H1 (cell line): ENCODE measurements around the gene R3HCC1L. TPM values are rescaled to one million over a fixed set of nuclear protein-coding genes. Genes with fewer than 3 reads are reported as not detected.

Experiments
- CTCF ChIA-PET: fragments of 300-600 bp; sonication (Branson Sonifier 250); formaldehyde crosslinking; loops from one replicate; lab custom pipeline; 2021; ENCODE audit not compliant: partially characterized antibody; lab: Charles Lee
- POLR2A ChIA-PET: fragments of 300-600 bp; sonication (Branson Sonifier 250); formaldehyde crosslinking; loops from one replicate; lab custom pipeline; 2021; ENCODE audit warnings: inconsistent platforms; ENCODE audit not compliant: partially characterized antibody; lab: Charles Lee
- DNase-seq, 2 experiments: peaks; one replicate each; pipeline versions ENCODE4 v3.0.0 to v3.0.0-alpha.2; 2010 to 2022; ENCODE audit warnings: low spot score in 2 of 2, low read depth in 1 of 2, mixed read lengths in 1 of 2
- FAIRE-seq: peaks from 2 replicates; lab custom pipeline; 2011; peaks lifted over from hg19 to GRCh38; lab: Jason Lieb, UNC
- H2AFZ ChIP-seq: 2 replicates; pipeline ENCODE4 v1.8.1; 2012; ENCODE audit warnings: low read length, inconsistent platforms
- H2AK5ac ChIP-seq: 2 replicates; pipeline ENCODE4 v1.6.1; 2013; ENCODE audit warnings: low read depth, low read length
- H2BK120ac ChIP-seq: replicated peaks from 2 replicates; pipeline ENCODE3; 2013; ENCODE audit warnings: low read depth, low read length, inconsistent platforms
- H2BK12ac ChIP-seq: 2 replicates; pipeline ENCODE4 v1.6.1; 2013; ENCODE audit warnings: low read depth, low read length
- H2BK15ac ChIP-seq: 2 replicates; pipeline ENCODE4 v1.6.1; 2013; ENCODE audit warnings: low read length
- H2BK20ac ChIP-seq: 2 replicates; pipeline ENCODE4 v1.6.1; 2013; ENCODE audit warnings: low read length
- H2BK5ac ChIP-seq: 2 replicates; pipeline ENCODE4 v1.6.1; 2013; ENCODE audit warnings: low read depth, low read length
- H3K14ac ChIP-seq: 2 replicates; pipeline ENCODE4 v1.6.1; 2013; ENCODE audit warnings: inconsistent platforms; ENCODE audit not compliant: insufficient read length
- H3K18ac ChIP-seq: 2 replicates; pipeline ENCODE4 v1.6.1; 2013; ENCODE audit warnings: low read length; ENCODE audit errors: extremely low read depth
- H3K23ac ChIP-seq: 2 replicates; pipeline ENCODE4 v1.6.1; 2013; ENCODE audit warnings: inconsistent platforms; ENCODE audit not compliant: insufficient read length
- H3K23me2 ChIP-seq: 2 replicates; pipeline ENCODE4 v1.6.1; 2013; ENCODE audit warnings: low read depth, low read length
- H3K27ac ChIP-seq: 2 replicates; pipeline ENCODE4 v1.6.1; 2011; ENCODE audit warnings: low read depth, low read length, inconsistent platforms
- H3K27me3 ChIP-seq, 4 experiments: replicated peaks in 1 of 4; 1 replicate in 1 of 4; 2 replicates in 3 of 4; pipeline versions ENCODE4 v1.6.1 to v1.8.1; 2011 to 2013; ENCODE audit warnings: low read length in 3 of 4, mild to moderate bottlenecking in 3 of 4, inconsistent platforms in 2 of 4, mixed read lengths in 2 of 4, moderate library complexity in 1 of 4; ENCODE audit not compliant: control insufficient read depth in 3 of 4, insufficient read depth in 3 of 4; ENCODE audit errors: extremely low read depth in 1 of 4
- H3K36me3 ChIP-seq, 4 experiments: 2 replicates each; pipeline versions ENCODE4 v1.6.1 to v1.8.1; 2011 to 2013; ENCODE audit warnings: mild to moderate bottlenecking in 4 of 4, low read length in 3 of 4, moderate library complexity in 2 of 4, control low read depth in 1 of 4, inconsistent platforms in 1 of 4; ENCODE audit not compliant: insufficient read depth in 4 of 4, control insufficient read depth in 2 of 4
- H3K4ac ChIP-seq: replicated peaks from 2 replicates; pipeline ENCODE3; 2013; ENCODE audit warnings: low read length, low read depth, mixed read lengths, inconsistent platforms; ENCODE audit not compliant: insufficient read length
- H3K4me1 ChIP-seq, 4 experiments: replicated peaks in 1 of 4; 1 replicate in 1 of 4; 2 replicates in 3 of 4; pipeline versions ENCODE4 v1.6.1 to v1.8.1; 2011 to 2013; ENCODE audit warnings: low read length in 3 of 4, inconsistent platforms in 2 of 4, mixed read lengths in 1 of 4; ENCODE audit not compliant: insufficient read depth in 4 of 4, control insufficient read depth in 3 of 4
- H3K4me2 ChIP-seq, 2 experiments: 2 replicates each; pipeline versions ENCODE4 v1.6.1 to v1.8.1; 2011 to 2013; ENCODE audit warnings: low read depth in 2 of 2, low read length in 2 of 2, control low read depth in 1 of 2, inconsistent platforms in 1 of 2, mild to moderate bottlenecking in 1 of 2; ENCODE audit not compliant: insufficient read depth in 1 of 2
- H3K4me3 ChIP-seq, 4 experiments: fragments of 200-600, 300-600 bp in 1 of 4; sonication (generic), shearing (Covaris generic), sonication (Bioruptor Twin) in 1 of 4; 2 replicates each; pipeline versions ENCODE4 v1.5.1 to v1.8.1; 2011 to 2016; ENCODE audit warnings: low read length in 4 of 4, low read depth in 3 of 4, control low read depth in 2 of 4, inconsistent platforms in 2 of 4, mild to moderate bottlenecking in 2 of 4, mixed read lengths in 1 of 4, moderate library complexity in 1 of 4; ENCODE audit not compliant: insufficient read depth in 2 of 4; ENCODE audit errors: extremely low read depth in 1 of 4
- H3K56ac ChIP-seq: replicated peaks from 2 replicates; pipeline ENCODE3; 2013; ENCODE audit warnings: low read depth, mild to moderate bottlenecking, mixed read lengths, low read length, inconsistent platforms; ENCODE audit not compliant: insufficient read length
- H3K79me1 ChIP-seq: 2 replicates; pipeline ENCODE4 v1.6.1; 2013; ENCODE audit warnings: low read depth, low read length, control low read depth
- H3K79me2 ChIP-seq, 2 experiments: 2 replicates each; pipeline versions ENCODE4 v1.6.1 to v1.8.1; 2012 to 2013; ENCODE audit warnings: low read length in 2 of 2, mild to moderate bottlenecking in 2 of 2, inconsistent platforms in 1 of 2; ENCODE audit not compliant: insufficient read depth in 2 of 2, control insufficient read depth in 1 of 2
- H3K9ac ChIP-seq, 4 experiments: replicated peaks in 1 of 4; 1 replicate in 1 of 4; 2 replicates in 3 of 4; pipeline versions ENCODE4 v1.6.1 to v1.8.1; 2011 to 2013; ENCODE audit warnings: low read depth in 3 of 4, low read length in 3 of 4, control low read depth in 2 of 4, mild to moderate bottlenecking in 2 of 4, moderate library complexity in 2 of 4, inconsistent platforms in 1 of 4; ENCODE audit errors: extremely low read depth in 1 of 4
- H3K9me3 ChIP-seq, 2 experiments: 2 replicates each; pipeline versions ENCODE4 v1.6.1 to v1.8.1; 2012 to 2013; ENCODE audit warnings: mild to moderate bottlenecking in 2 of 2, moderate library complexity in 2 of 2, control low read depth in 1 of 2, inconsistent platforms in 1 of 2, low read depth in 1 of 2, low read length in 1 of 2, mixed read lengths in 1 of 2; ENCODE audit not compliant: insufficient read depth in 2 of 2
- H4K20me1 ChIP-seq, 2 experiments: replicated peaks in 1 of 2; 2 replicates each; pipeline versions ENCODE3 to v1.8.1; 2011 to 2013; ENCODE audit warnings: inconsistent platforms in 2 of 2, low read length in 2 of 2, mild to moderate bottlenecking in 1 of 2; ENCODE audit not compliant: insufficient read depth in 2 of 2, control insufficient read depth in 1 of 2
- H4K5ac ChIP-seq: 2 replicates; pipeline ENCODE4 v1.6.1; 2013; ENCODE audit warnings: low read length, low read depth, mixed read lengths, inconsistent platforms; ENCODE audit not compliant: insufficient read length
- H4K8ac ChIP-seq: 2 replicates; pipeline ENCODE4 v1.8.0; 2013; ENCODE audit warnings: mild to moderate bottlenecking, moderate library complexity, low read length, inconsistent platforms; ENCODE audit not compliant: insufficient read depth; ENCODE audit errors: extremely low read depth
- H4K91ac ChIP-seq: replicated peaks from 2 replicates; pipeline ENCODE3; 2013; ENCODE audit warnings: low read length, mixed read lengths, inconsistent platforms; ENCODE audit not compliant: insufficient read length
- ATF2 ChIP-seq: IDR thresholded peaks from 2 replicates; pipeline ENCODE4 v1.6.1; 2012; ENCODE audit warnings: low read length, inconsistent platforms
- CBX5 ChIP-seq: fragments of 300-800, 300-1000 bp; sonication (generic); IDR thresholded peaks from 2 replicates; pipeline ENCODE4 v1.7.1; 2016; ENCODE audit warnings: antibody characterized with exemption, low read length, low read depth
- CBX8 ChIP-seq: fragments of 300-800, 300-1000 bp; sonication (generic); IDR thresholded peaks from 2 replicates; pipeline ENCODE4 v1.7.1; 2016; ENCODE audit warnings: low read depth, low read length, borderline replicate concordance
- RNF2 ChIP-seq: fragments of 200-900, 300-1000 bp; sonication (generic); IDR thresholded peaks from 2 replicates; pipeline ENCODE4 v1.7.1; 2016; ENCODE audit warnings: borderline replicate concordance, low read depth, mild to moderate bottlenecking, antibody characterized with exemption, low read length; ENCODE audit not compliant: poor library complexity, severe bottlenecking; ENCODE audit errors: missing control alignments
- TAF1 ChIP-seq: IDR thresholded peaks from 2 replicates; pipeline ENCODE4 v1.6.1; 2011; ENCODE audit warnings: mild to moderate bottlenecking, low read depth, low read length
- USF2 ChIP-seq: IDR thresholded peaks from 2 replicates; pipeline ENCODE4 v1.6.1; 2011; ENCODE audit warnings: low read length, improper control_type of control experiment
- ZNF274 ChIP-seq: IDR thresholded peaks from 2 replicates; pipeline ENCODE4 v1.7.0; 2012; ENCODE audit warnings: low read length, borderline replicate concordance; ENCODE audit errors: extremely low read depth
- WGBS, 2 experiments: shearing (Covaris generic) in 1 of 2; methylation state at CpG; one replicate each; pipeline versions ENCODE4 v1.1.6 to v1.1.7; 2013 to 2015; ENCODE audit warnings: low lambda C conversion rate in 2 of 2, mixed read lengths in 2 of 2, inconsistent platforms in 1 of 2, low coverage in 1 of 2, missing lambda C conversion rate in 1 of 2; ENCODE audit not compliant: insufficient replicate concordance in 2 of 2, insufficient coverage in 1 of 2, insufficient read length in 1 of 2; ENCODE audit errors: extremely low coverage in 1 of 2, missing lambda C conversion rate in 1 of 2; 5-methylcytosine and 5-hydroxymethylcytosine counted together
- polyA plus RNA-seq, 7 experiments: library from polyadenylated mRNA; depleted of rRNA in 3 of 7; stranded (reverse) in 5 of 7; unstranded in 2 of 7; fragments of >200 nt in 5 of 7; fragments of 200-250 nt in 2 of 7; gene quantifications; 1 replicate in 5 of 7; 2 replicates in 1 of 7; 4 replicates in 1 of 7; pipeline versions ENCODE4 v1.2.1 to v1.2.3, GENCODE V29; 2011 to 2013; ENCODE audit warnings: missing spikeins in 2 of 7, mixed read lengths in 2 of 7
- total RNA-seq: library from RNA; stranded (reverse); fragmentation: NEBNext Ultra II Directional; extraction: Animal tissue kit (Norgen Biotek cat#: 25700); gene quantifications from 2 replicates; pipeline ENCODE4 v1.2.1, GENCODE V29; 2021

R3HCC1L gene
- total and polyA plus RNA-seq, 2 of the 8 experiments (the other 6 are each of a cell fraction or from before 2014, with no cell fraction given) = 6.9 to 13.9 TPM

- Histone ChIP-seq H4K5ac (no peak overlapping the region), H2BK120ac (no peak overlapping the region), H3K27me3 (no peaks in the 10 kb centered on the region), H3K9ac (no peak overlapping the region), H2BK20ac (no peak overlapping the region), H3K4me2 (no peak overlapping the region), H3K36me3 (no peaks in the 10 kb centered on the region), H3K27ac (no peak overlapping the region), H2AK5ac (no peak overlapping the region), H3K4ac (no peak overlapping the region), H3K23me2 (no peaks in the 10 kb centered on the region), H2BK12ac (no peak overlapping the region), H4K8ac (no peak overlapping the region), H4K20me1 (peaks cover 0 to under 1% of the 10 kb centered on the region in 2 experiments), H3K79me2 (no peaks in the 10 kb centered on the region), H2BK15ac (no peak overlapping the region), H3K56ac (no peak overlapping the region), H3K14ac (no peak overlapping the region), H2AFZ (no peak overlapping the region), H4K91ac (no peak overlapping the region), H3K4me3 (no peak overlapping the region), H3K79me1 (no peaks in the 10 kb centered on the region), H3K18ac (no peak overlapping the region), H3K9me3 (no peaks in the 10 kb centered on the region), H3K4me1 (peaks cover 0 to 5% (median under 1%) of the 10 kb centered on the region in 4 experiments; a peak in 3 of 7 replicates), H3K23ac (no peak overlapping the region), H2BK5ac (no peak overlapping the region)
- POLR2A ChIA-PET = interaction anchor here (2.0 kb wide), 1 partner anchor 9 kb away, joined by 6 read pairs; no protein-coding TSS in a partner anchor
- FAIRE-seq (no peak), DNase-seq (no peak)
- WGBS, 2 experiments = 85% methylated on average over 17 of the region's 17 CpGs; no CpG with 5 or more reads in 1 of the 2 experiments
- CTCF ChIA-PET = interaction anchor here (0.5 to 6.8 kb wide), 4 partner anchors 9 to 60 kb away, joined by 3 to 40 read pairs (median 10); no protein-coding TSS in a partner anchor
- TF ChIP-seq USF2 (no peak), CBX8 (no peak), CBX5 (no peak), TAF1 (no peak), ZNF274 (no peak), RNF2 (no peak), ATF2 (no peak)
Observed at GRCh38 chr10:98253499-98253898, 119.0 kb downstream of the R3HCC1L start.
